A549 (cell line): ENCODE measurements around the gene MAD1L1. TPM values are rescaled to one million over a fixed set of nuclear protein-coding genes. Genes with fewer than 3 reads are reported as not detected.

Experiments
- ATAC-seq, 2 experiments: fragments of 200-7000 bp in 1 of 2; fragments of >200 bp in 1 of 2; cut with Nextera tagmentation in 1 of 2; cut with Tn5 transposase in 1 of 2; 3 replicates each; pipeline versions ENCODE4 v1.8.0 to v1.9.1; 2018 to 2020; ENCODE audit warnings: mild to moderate bottlenecking in 1 of 2, moderate library complexity in 1 of 2
- CTCF ChIA-PET: fragments of 300-600 bp; sonication (Branson Sonifier 250); formaldehyde crosslinking; extraction: SDS; loops from one replicate; lab custom pipeline; 2021; ENCODE audit warnings: antibody characterized with exemption, inconsistent platforms; lab: Yijun Ruan, JAX
- POLR2A ChIA-PET: fragments of 350-600 bp; formaldehyde crosslinking; extraction: SDS; loops from one replicate; lab custom pipeline; 2021; ENCODE audit warnings: antibody characterized with exemption, inconsistent platforms; lab: Yijun Ruan, JAX
- DNase-seq, 2 experiments: peaks; one replicate each; pipeline versions ENCODE4 v3.0.0 to v3.0.0-alpha.2; 2011 to 2016; ENCODE audit warnings: low read depth in 1 of 2, low spot score in 1 of 2
- FAIRE-seq: peaks from 2 replicates; lab custom pipeline; 2011; peaks lifted over from hg19 to GRCh38; lab: Jason Lieb, UNC
- H3K27ac ChIP-seq, 2 experiments: fragments of >200 bp; sonication (Bioruptor Twin); formaldehyde crosslinking; 3 replicates each; pipeline ENCODE4 v1.5.1; 2016 to 2017
- H3K4me1 ChIP-seq: fragments of >200 bp; sonication (Bioruptor Twin); formaldehyde crosslinking; 3 replicates; pipeline ENCODE4 v1.6.1; 2016
- H3K4me2 ChIP-seq: fragments of >200 bp; sonication (Bioruptor Twin); formaldehyde crosslinking; 3 replicates; pipeline ENCODE4 v1.6.1; 2016
- H3K4me3 ChIP-seq: fragments of >200 bp; sonication (Bioruptor Twin); formaldehyde crosslinking; 3 replicates; pipeline ENCODE4 v1.5.1; 2016
- H3K9me3 ChIP-seq: fragments of >200 bp; sonication (Bioruptor Twin); formaldehyde crosslinking; 3 replicates; pipeline ENCODE4 v1.6.1; 2016
- BCL3 ChIP-seq: fragments of >200 bp; sonication (Bioruptor Twin); formaldehyde crosslinking; IDR thresholded peaks from 3 replicates; pipeline ENCODE4 v1.6.1; 2016
- BHLHE40 ChIP-seq: IDR thresholded peaks from 2 replicates; pipeline ENCODE4 v1.6.1; 2012; ENCODE audit warnings: low read depth, low read length, inconsistent platforms
- CBX8 ChIP-seq: fragments of 200-600 bp; sonication (generic); IDR thresholded peaks from 2 replicates; pipeline ENCODE4 v1.6.1; 2016
- CEBPB ChIP-seq, 2 experiments: fragments of >200 bp in 1 of 2; sonication (Bioruptor Twin) in 1 of 2; formaldehyde crosslinking in 1 of 2; IDR thresholded peaks; 2 replicates each; pipeline ENCODE4 v1.6.1; 2012 to 2016
- CHD4 ChIP-seq: fragments of 200-600 bp; sonication (generic); IDR thresholded peaks from 2 replicates; pipeline ENCODE4 v1.6.1; 2016; ENCODE audit warnings: antibody characterized with exemption, mild to moderate bottlenecking, borderline replicate concordance
- EHMT2 ChIP-seq: fragments of 200-600 bp; sonication (generic); IDR thresholded peaks from 2 replicates; pipeline ENCODE4 v1.6.1; 2016; ENCODE audit warnings: antibody characterized with exemption, low read depth, mild to moderate bottlenecking, moderate library complexity
- ESRRA ChIP-seq: fragments of 150-350 bp; IDR thresholded peaks from 2 replicates; pipeline ENCODE4 v1.6.1; 2014; ENCODE audit warnings: mild to moderate bottlenecking, low read length, borderline replicate concordance
- FOSB ChIP-seq: fragments of 250-450 bp; sonication (Bioruptor Pico); IDR thresholded peaks from 2 replicates; pipeline ENCODE4 v1.5.0; 2020; ENCODE audit warnings: mild to moderate bottlenecking, moderate library complexity
- JUN ChIP-seq, 2 experiments: fragments of >200 bp; sonication (Bioruptor Twin); formaldehyde crosslinking; IDR thresholded peaks; 2 replicates in 1 of 2; 3 replicates in 1 of 2; pipeline ENCODE4 v1.6.1; 2016 to 2017
- KDM1A ChIP-seq: fragments of 200-600 bp; sonication (generic); IDR thresholded peaks from 2 replicates; pipeline ENCODE4 v1.6.1; 2016; ENCODE audit warnings: low read depth, mild to moderate bottlenecking
- KDM5A ChIP-seq: fragments of 200-600 bp; sonication (generic); IDR thresholded peaks from 2 replicates; pipeline ENCODE4 v1.6.1; 2016; ENCODE audit warnings: antibody characterized with exemption, mild to moderate bottlenecking
- MAZ ChIP-seq: fragments of 150-350 bp; IDR thresholded peaks from 2 replicates; pipeline ENCODE4 v1.6.1; 2014; ENCODE audit warnings: antibody characterized with exemption, low read depth, low read length, borderline replicate concordance
- MYC ChIP-seq: IDR thresholded peaks from 2 replicates; pipeline ENCODE4 v1.6.1; 2012; ENCODE audit warnings: mild to moderate bottlenecking, inconsistent platforms, low read length, improper control_type of control experiment, borderline replicate concordance
- NPAS2 ChIP-seq: fragments of 250-450 bp; sonication (Bioruptor Pico); IDR thresholded peaks from 2 replicates; pipeline ENCODE4 v1.8.0; 2022; ENCODE audit warnings: mild to moderate bottlenecking, moderate library complexity, borderline replicate concordance
- NR3C1 ChIP-seq: fragments of >200 bp; sonication (Bioruptor Twin); formaldehyde crosslinking; IDR thresholded peaks from 3 replicates; pipeline ENCODE4 v1.6.1; 2017
- POLR2A ChIP-seq: IDR thresholded peaks from 2 replicates; pipeline ENCODE4 v1.6.1; 2012; ENCODE audit warnings: mild to moderate bottlenecking, low read length
- SMC3 ChIP-seq: fragments of >200 bp; sonication (Bioruptor Twin); formaldehyde crosslinking; IDR thresholded peaks from 3 replicates; pipeline ENCODE4 v1.6.1; 2018; ENCODE audit warnings: inconsistent platforms
- SREBF2 ChIP-seq: fragments of 450-650 bp; IDR thresholded peaks from 2 replicates; pipeline ENCODE4 v1.6.1; 2014; ENCODE audit warnings: mild to moderate bottlenecking, moderate library complexity
- ZFP36 ChIP-seq: fragments of 450-650 bp; IDR thresholded peaks from 2 replicates; pipeline ENCODE4 v1.6.1; 2014; ENCODE audit warnings: borderline replicate concordance; ENCODE audit not compliant: partially characterized antibody
- WGBS: methylation state at CpG from one replicate; pipeline ENCODE4 v1.1.6; 2017; ENCODE audit errors: missing lambda C conversion rate; 5-methylcytosine and 5-hydroxymethylcytosine counted together
- polyA plus RNA-seq, 4 experiments: library from polyadenylated mRNA; depleted of rRNA in 3 of 4; stranded (reverse); fragments of >200 nt; fragmentation: RNase III in 1 of 4; extraction: RNeasy Plus Mini Kit Qiagen cat#74134 plus additional on column Dnase treatment in 1 of 4; gene quantifications; 2 replicates in 3 of 4; 3 replicates in 1 of 4; pipeline ENCODE4 v1.2.3, GENCODE V29; 2011 to 2017
- TF ChIP-seq, protein P1 (sequence below): fragments of 450-650 bp; IDR thresholded peaks from 2 replicates; pipeline ENCODE4 v1.6.1; 2014; ENCODE audit warnings: antibody characterized with exemption
- TF ChIP-seq, protein P2 (sequence below): IDR thresholded peaks from 2 replicates; pipeline ENCODE4 v1.6.1; 2012
- TF ChIP-seq, protein P3 (sequence below): fragments of 150-350 bp; IDR thresholded peaks from 2 replicates; pipeline ENCODE4 v1.6.1; 2014; ENCODE audit warnings: low read depth, mild to moderate bottlenecking, low read length

MAD1L1 gene
- polyA plus RNA-seq, 2 of the 4 experiments (the other 2 are of a cell fraction), result 13.6 to 16.6 TPM

- no peak for TF ChIP-seq CHD4
- TF ChIP-seq EHMT2, result no peak
- TF ChIP-seq CEBPB (IDR thresholded peaks at IDR 0.05), result no peak
Observed at GRCh38 chr7:1936531-1937251, 296.1 kb downstream of the MAD1L1 start (continued).

GRCh38 chr7:1936006-1936310 lies 296.8 kb downstream of the MAD1L1 start:
- ATAC-seq, result no peak
- Histone ChIP-seq H3K4me1 (no peaks in the 10 kb centered on the region), H3K27ac (no peak overlapping the region), H3K4me2 (no peak overlapping the region), H3K4me3 (no peak overlapping the region), H3K9me3 (no peaks in the 10 kb centered on the region)
- DNase-seq, result no peak
- POLR2A ChIA-PET, result no interaction called here
- 95% methylated on average over 7 of the region's 8 CpGs for WGBS
- TF ChIP-seq SMC3, result no peak
- no peak for TF ChIP-seq CBX8
- TF ChIP-seq NR3C1, result no peak
- TF ChIP-seq JUN (IDR thresholded peaks at IDR 0.05), result no peak
- TF ChIP-seq BCL3, result no peak
- no peak for TF ChIP-seq MYC
- TF ChIP-seq CEBPB (IDR thresholded peaks at IDR 0.05), result no peak
- TF ChIP-seq FOSB, result no peak
- no peak for TF ChIP-seq ZFP36
- TF ChIP-seq POLR2A, result no peak
- FAIRE-seq, result no peak
- CTCF ChIA-PET, result interaction anchor here (1.2 kb wide), 1 partner anchor 9 kb away, joined by 3 read pairs; no protein-coding TSS in a partner anchor

DNA sequence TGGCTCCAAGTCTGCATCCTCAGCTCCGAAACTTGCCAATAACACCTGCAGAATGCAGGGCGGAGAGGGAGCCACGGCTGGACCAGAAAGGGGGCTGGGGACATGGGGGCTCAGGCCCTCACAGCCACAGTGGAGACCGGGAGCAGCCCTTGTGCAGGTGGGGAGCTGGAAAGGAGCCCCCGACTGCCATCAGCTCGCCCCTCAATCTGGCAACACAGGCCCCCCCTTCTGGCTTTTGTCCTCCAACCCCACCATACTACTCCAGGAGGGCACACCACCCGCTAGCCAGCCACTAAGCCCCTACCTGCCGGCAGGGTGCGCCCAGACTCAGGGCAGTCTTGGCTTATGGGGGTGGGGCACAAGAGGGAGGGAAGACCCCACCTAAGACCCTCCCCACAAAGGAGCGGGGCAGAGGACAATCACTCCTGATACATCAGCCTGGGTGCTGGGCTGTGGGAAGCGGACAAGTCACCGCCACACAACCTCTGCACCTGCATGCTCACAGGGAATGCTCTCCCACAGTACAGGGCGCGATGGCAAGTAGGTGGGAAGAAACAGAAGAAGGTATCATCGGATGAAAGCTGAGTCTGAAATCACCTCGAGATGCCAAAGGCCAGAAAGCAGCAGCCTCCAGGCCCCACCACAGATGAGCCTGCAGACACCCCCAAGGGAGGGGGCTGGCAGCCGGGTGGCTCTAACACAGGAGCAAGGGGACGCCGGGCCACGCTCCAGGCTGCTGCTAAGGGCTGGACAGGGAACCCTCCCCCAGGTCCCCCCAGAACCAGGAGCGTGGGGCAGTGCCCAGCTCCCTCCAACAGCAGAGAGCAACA lies 297.4 kb downstream of the MAD1L1 start:
- DNase-seq, result no peak
- no peak for ATAC-seq
- Histone ChIP-seq H3K9me3 (no peaks in the 10 kb centered on the region), H3K4me1 (no peaks in the 10 kb centered on the region), H3K4me2 (no peak overlapping the region), H3K4me3 (no peak overlapping the region), H3K27ac (no peak overlapping the region)
- no peak for FAIRE-seq
- CTCF ChIA-PET, result interaction anchor here (1.2 kb wide), 1 partner anchor 8 kb away, joined by 3 read pairs; no protein-coding TSS in a partner anchor
- WGBS, result 87% methylated on average over 15 of the region's 21 CpGs
- POLR2A ChIA-PET, result no interaction called here
- TF ChIP-seq BHLHE40, result no peak
- no peak for TF ChIP-seq MAZ
- no peak for TF ChIP-seq EHMT2
- TF ChIP-seq MYC, result no peak
- TF ChIP-seq NPAS2 (CRISPR knock-in tag), result no peak
- no peak for TF ChIP-seq POLR2A
- TF ChIP-seq, protein P1, sequence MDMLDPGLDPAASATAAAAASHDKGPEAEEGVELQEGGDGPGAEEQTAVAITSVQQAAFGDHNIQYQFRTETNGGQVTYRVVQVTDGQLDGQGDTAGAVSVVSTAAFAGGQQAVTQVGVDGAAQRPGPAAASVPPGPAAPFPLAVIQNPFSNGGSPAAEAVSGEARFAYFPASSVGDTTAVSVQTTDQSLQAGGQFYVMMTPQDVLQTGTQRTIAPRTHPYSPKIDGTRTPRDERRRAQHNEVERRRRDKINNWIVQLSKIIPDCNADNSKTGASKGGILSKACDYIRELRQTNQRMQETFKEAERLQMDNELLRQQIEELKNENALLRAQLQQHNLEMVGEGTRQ, result no peak
- TF ChIP-seq SMC3, result no peak
- TF ChIP-seq, protein P2, sequence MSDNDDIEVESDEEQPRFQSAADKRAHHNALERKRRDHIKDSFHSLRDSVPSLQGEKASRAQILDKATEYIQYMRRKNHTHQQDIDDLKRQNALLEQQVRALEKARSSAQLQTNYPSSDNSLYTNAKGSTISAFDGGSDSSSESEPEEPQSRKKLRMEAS, result no peak
- TF ChIP-seq ESRRA, result no peak
- no peak for TF ChIP-seq FOSB
- TF ChIP-seq KDM1A, result no peak
- no peak for TF ChIP-seq BCL3
- no peak for TF ChIP-seq KDM5A
- TF ChIP-seq, protein P3, sequence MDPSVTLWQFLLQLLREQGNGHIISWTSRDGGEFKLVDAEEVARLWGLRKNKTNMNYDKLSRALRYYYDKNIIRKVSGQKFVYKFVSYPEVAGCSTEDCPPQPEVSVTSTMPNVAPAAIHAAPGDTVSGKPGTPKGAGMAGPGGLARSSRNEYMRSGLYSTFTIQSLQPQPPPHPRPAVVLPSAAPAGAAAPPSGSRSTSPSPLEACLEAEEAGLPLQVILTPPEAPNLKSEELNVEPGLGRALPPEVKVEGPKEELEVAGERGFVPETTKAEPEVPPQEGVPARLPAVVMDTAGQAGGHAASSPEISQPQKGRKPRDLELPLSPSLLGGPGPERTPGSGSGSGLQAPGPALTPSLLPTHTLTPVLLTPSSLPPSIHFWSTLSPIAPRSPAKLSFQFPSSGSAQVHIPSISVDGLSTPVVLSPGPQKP, result no peak
- TF ChIP-seq SREBF2, result no peak
